Left forelimb (tissue), 1 donor: Measurements from ENCODE around the gene GSTK1.

Experiments
- DNase-seq: peaks from one replicate; pipeline ENCODE4 v3.0.0-alpha.2; 2018; ENCODE audit warnings: low spot score

Gene GSTK1

DNA sequence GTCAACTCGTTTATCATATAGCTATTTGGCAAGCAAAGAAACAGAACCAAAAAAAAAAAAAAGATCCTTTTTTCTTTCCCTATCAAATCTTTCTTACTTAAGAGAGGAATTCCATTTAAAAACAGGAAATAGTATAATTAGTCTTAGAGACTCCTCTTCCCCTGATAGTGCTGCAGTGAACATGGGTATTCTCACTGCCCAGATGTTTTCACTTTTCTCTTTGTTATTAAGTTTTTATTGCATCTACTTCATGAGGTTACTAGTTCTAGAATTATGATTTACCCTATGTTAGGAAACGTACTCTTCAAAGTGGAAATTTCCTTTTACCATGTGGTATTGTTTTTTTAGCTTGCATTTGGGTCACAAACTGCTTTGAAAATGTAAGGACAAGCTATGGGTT lies 33.4 kb downstream of the GSTK1 start:
- no peak for DNase-seq

GRCh38 chr7:143299346-143299745 lies 36.1 kb downstream of the GSTK1 start:
- DNase-seq = no peak

- DNase-seq = no peak
Observed at GRCh38 chr7:143299840-143300239, 36.6 kb downstream of the GSTK1 start.

GRCh38 chr7:143300959-143301935 lies 38.0 kb downstream of the GSTK1 start:
- no peak for DNase-seq

DNA sequence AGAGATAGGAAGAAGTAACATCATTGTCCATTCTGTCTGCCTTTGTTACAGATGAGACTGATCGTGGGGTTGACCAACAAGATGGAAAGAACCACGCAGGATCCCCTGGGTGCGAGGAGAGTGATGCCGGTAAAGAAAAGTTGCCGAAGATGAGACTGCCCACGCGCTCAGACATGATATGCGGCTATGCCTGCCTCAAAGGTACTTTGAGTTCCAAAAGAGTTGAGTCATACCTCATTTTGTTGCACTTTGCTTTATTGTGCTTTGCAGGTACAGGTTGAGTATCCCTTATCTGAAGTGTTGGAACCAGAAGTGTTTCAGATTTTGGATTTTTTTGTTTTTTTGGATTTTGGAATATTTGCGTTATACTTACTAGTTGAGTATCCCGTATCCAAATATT lies 40.5 kb downstream of the GSTK1 start:
- no peak for DNase-seq

DNA sequence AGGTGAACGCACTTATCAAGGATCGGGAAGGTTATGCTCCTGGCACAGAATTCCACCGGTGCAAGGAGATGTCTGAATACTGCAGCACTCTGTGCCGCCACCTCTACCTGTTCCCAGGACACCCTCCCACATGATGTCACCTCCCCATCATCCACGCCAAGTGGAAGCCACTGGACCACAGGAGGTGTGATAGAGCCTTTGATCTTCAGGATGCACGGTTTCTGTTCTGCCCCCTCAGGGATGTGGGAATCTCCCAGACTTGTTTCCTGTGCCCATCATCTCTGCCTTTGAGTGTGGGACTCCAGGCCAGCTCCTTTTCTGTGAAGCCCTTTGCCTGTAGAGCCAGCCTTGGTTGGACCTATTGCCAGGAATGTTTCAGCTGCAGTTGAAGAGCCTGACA lies 41.7 kb downstream of the GSTK1 start:
- no peak for DNase-seq

DNA sequence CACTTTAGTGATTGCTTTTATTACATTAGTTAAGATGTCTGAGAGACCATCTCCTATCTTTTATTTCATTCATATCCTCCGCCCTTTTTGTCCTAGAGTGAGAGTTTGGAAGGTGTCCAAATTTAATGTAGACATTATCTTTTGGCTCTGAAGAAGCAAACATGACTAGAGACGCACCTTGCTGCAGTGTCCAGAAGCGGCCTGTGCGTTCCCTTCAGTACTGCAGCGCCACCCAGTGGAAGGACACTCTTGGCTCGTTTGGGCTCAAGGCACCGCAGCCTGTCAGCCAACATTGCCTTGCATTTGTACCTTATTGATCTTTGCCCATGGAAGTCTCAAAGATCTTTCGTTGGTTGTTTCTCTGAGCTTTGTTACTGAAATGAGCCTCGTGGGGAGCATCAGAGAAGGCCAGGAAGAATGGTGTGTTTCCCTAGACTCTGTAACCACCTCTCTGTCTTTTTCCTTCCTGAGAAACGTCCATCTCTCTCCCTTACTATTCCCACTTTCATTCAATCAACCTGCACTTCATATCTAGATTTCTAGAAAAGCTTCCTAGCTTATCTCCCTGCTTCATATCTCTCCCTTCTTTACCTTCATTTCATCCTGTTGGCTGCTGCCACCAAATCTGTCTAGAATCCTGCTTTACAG lies 42.3 kb downstream of the GSTK1 start:
- no peak for DNase-seq

- DNase-seq = no peak
Observed at GRCh38 chr7:143308632-143309031, 45.4 kb downstream of the GSTK1 start.

- no peak for DNase-seq
Observed at GRCh38 chr7:143314127-143314526, 50.9 kb downstream of the GSTK1 start.

GRCh38 chr7:143315776-143316175 lies 52.5 kb downstream of the GSTK1 start, which contains the start of gene CLCN1:
TSS of gene CLCN1 (plus strand) at chr7:143316111. CDS start at chr7:143316213, 102 bp downstream.
- no peak for DNase-seq

- DNase-seq = no peak
Observed at GRCh38 chr7:143316492-143316891, 53.3 kb downstream of the GSTK1 start.

GRCh38 chr7:143318661-143319060 lies 55.4 kb downstream of the GSTK1 start:
- DNase-seq = no peak
